ENCODE measurements around the gene EZH1.

EZH1 gene

DNA sequence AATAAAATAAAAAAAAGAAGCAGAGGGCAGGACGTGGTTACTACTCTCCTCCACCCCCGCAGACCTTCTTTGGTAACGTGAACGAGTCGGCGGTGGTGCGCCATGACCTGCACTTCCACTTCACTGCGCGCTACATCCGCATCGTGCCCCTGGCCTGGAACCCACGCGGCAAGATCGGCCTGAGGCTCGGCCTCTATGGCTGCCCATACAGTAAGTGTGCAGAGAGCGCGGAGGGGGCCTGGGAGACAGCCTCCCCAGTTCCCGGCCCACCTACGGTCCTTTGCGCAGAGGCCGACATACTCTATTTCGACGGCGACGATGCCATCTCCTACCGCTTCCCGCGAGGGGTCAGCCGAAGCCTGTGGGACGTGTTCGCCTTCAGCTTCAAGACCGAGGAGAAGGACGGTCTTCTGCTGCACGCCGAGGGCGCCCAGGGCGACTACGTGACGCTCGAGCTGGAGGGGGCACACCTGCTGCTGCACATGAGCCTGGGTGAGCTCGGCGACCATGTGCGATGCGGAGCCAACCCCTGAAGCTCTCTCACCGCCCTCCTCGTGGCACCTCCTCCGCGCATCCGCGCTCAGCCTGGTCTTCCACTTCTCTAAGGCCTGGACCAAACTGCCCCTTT lies 59.8 kb downstream of the EZH1 start:
- no peak for ATAC-seq
- TF ChIP-seq TOX (CRISPR knock-in tag; IDR thresholded peaks at IDR 0.05; ENCODE audit: borderline replicate concordance) (no peak), ARNTL (CRISPR knock-in tag; IDR thresholded peaks at IDR 0.05; ENCODE audit: borderline replicate concordance, low read depth) (no peak), ZFP3 (CRISPR knock-in tag; IDR thresholded peaks at IDR 0.05) (no peak), TCF4 (CRISPR knock-in tag; IDR thresholded peaks at IDR 0.05; ENCODE audit: borderline replicate concordance) (no peak), PPARA (CRISPR knock-in tag; IDR thresholded peaks at IDR 0.05; ENCODE audit: borderline replicate concordance) (no peak), ZFP30 (CRISPR knock-in tag; IDR thresholded peaks at IDR 0.05) (no peak), OSR1 (CRISPR knock-in tag; IDR thresholded peaks at IDR 0.05) (no peak), RARB (CRISPR knock-in tag; IDR thresholded peaks at IDR 0.05) (no peak), ISL1 (CRISPR knock-in tag; IDR thresholded peaks at IDR 0.05) (no peak), ZNF70 (CRISPR knock-in tag; IDR thresholded peaks at IDR 0.05) (no peak)
- TF ChIP-seq, protein P1, sequence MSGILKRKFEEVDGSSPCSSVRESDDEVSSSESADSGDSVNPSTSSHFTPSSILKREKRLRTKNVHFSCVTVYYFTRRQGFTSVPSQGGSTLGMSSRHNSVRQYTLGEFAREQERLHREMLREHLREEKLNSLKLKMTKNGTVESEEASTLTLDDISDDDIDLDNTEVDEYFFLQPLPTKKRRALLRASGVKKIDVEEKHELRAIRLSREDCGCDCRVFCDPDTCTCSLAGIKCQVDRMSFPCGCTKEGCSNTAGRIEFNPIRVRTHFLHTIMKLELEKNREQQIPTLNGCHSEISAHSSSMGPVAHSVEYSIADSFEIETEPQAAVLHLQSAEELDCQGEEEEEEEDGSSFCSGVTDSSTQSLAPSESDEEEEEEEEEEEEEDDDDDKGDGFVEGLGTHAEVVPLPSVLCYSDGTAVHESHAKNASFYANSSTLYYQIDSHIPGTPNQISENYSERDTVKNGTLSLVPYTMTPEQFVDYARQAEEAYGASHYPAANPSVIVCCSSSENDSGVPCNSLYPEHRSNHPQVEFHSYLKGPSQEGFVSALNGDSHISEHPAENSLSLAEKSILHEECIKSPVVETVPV (CRISPR knock-in tag; IDR thresholded peaks at IDR 0.05): no peak
- TF ChIP-seq, protein P2, sequence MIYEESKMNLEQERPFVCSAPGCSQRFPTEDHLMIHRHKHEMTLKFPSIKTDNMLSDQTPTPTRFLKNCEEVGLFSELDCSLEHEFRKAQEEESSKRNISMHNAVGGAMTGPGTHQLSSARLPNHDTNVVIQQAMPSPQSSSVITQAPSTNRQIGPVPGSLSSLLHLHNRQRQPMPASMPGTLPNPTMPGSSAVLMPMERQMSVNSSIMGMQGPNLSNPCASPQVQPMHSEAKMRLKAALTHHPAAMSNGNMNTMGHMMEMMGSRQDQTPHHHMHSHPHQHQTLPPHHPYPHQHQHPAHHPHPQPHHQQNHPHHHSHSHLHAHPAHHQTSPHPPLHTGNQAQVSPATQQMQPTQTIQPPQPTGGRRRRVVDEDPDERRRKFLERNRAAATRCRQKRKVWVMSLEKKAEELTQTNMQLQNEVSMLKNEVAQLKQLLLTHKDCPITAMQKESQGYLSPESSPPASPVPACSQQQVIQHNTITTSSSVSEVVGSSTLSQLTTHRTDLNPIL (CRISPR knock-in tag; IDR thresholded peaks at IDR 0.05; ENCODE audit: low read depth): no peak
- TF ChIP-seq, protein P3, sequence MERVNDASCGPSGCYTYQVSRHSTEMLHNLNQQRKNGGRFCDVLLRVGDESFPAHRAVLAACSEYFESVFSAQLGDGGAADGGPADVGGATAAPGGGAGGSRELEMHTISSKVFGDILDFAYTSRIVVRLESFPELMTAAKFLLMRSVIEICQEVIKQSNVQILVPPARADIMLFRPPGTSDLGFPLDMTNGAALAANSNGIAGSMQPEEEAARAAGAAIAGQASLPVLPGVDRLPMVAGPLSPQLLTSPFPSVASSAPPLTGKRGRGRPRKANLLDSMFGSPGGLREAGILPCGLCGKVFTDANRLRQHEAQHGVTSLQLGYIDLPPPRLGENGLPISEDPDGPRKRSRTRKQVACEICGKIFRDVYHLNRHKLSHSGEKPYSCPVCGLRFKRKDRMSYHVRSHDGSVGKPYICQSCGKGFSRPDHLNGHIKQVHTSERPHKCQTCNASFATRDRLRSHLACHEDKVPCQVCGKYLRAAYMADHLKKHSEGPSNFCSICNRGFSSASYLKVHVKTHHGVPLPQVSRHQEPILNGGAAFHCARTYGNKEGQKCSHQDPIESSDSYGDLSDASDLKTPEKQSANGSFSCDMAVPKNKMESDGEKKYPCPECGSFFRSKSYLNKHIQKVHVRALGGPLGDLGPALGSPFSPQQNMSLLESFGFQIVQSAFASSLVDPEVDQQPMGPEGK (CRISPR knock-in tag; IDR thresholded peaks at IDR 0.05; ENCODE audit: borderline replicate concordance): no peak
- TF ChIP-seq, protein P4, sequence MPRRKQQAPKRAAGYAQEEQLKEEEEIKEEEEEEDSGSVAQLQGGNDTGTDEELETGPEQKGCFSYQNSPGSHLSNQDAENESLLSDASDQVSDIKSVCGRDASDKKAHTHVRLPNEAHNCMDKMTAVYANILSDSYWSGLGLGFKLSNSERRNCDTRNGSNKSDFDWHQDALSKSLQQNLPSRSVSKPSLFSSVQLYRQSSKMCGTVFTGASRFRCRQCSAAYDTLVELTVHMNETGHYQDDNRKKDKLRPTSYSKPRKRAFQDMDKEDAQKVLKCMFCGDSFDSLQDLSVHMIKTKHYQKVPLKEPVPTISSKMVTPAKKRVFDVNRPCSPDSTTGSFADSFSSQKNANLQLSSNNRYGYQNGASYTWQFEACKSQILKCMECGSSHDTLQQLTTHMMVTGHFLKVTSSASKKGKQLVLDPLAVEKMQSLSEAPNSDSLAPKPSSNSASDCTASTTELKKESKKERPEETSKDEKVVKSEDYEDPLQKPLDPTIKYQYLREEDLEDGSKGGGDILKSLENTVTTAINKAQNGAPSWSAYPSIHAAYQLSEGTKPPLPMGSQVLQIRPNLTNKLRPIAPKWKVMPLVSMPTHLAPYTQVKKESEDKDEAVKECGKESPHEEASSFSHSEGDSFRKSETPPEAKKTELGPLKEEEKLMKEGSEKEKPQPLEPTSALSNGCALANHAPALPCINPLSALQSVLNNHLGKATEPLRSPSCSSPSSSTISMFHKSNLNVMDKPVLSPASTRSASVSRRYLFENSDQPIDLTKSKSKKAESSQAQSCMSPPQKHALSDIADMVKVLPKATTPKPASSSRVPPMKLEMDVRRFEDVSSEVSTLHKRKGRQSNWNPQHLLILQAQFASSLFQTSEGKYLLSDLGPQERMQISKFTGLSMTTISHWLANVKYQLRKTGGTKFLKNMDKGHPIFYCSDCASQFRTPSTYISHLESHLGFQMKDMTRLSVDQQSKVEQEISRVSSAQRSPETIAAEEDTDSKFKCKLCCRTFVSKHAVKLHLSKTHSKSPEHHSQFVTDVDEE (CRISPR knock-in tag; IDR thresholded peaks at IDR 0.05): no peak
- TF ChIP-seq, protein P5, sequence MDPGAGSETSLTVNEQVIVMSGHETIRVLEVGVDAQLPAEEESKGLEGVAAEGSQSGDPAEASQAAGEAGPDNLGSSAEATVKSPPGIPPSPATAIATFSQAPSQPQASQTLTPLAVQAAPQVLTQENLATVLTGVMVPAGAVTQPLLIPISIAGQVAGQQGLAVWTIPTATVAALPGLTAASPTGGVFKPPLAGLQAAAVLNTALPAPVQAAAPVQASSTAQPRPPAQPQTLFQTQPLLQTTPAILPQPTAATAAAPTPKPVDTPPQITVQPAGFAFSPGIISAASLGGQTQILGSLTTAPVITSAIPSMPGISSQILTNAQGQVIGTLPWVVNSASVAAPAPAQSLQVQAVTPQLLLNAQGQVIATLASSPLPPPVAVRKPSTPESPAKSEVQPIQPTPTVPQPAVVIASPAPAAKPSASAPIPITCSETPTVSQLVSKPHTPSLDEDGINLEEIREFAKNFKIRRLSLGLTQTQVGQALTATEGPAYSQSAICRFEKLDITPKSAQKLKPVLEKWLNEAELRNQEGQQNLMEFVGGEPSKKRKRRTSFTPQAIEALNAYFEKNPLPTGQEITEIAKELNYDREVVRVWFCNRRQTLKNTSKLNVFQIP (CRISPR knock-in tag; IDR thresholded peaks at IDR 0.05; ENCODE audit: borderline replicate concordance, low read depth): no peak

DNA sequence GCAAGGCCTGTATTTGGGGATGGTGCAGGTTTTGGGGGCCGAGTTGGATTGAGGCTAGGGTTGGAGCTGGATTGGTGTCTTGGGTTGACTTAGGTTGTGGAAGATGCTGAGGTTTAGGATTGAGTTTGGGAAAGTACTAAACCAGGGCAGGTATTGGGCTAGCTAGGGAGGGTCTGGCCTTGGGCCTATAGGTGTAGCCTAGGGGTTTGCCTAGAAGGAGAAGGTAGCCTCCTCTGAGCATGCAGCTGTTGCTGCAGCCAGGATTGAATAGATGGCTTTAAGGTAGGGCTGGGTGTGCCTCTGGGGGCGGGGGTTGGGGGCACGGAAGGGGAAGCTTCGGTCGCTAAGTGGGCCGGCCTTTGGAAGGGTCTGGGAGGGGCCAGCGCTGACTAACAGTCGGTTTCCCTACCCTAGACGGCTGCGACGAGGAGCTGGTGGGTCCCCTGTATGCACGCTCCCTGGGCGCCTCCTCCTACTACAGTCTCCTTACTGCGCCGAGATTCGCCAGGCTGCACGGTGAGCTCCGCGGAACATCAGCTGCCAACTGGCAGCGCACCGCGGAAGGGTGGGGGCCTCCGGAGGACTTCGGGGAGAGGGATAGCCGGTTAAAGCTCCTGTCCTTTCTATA lies 61.3 kb downstream of the EZH1 start:
- TF ChIP-seq, protein P5 (CRISPR knock-in tag; IDR thresholded peaks at IDR 0.05; ENCODE audit: borderline replicate concordance, low read depth): no peak
- ATAC-seq: no peak

DNA sequence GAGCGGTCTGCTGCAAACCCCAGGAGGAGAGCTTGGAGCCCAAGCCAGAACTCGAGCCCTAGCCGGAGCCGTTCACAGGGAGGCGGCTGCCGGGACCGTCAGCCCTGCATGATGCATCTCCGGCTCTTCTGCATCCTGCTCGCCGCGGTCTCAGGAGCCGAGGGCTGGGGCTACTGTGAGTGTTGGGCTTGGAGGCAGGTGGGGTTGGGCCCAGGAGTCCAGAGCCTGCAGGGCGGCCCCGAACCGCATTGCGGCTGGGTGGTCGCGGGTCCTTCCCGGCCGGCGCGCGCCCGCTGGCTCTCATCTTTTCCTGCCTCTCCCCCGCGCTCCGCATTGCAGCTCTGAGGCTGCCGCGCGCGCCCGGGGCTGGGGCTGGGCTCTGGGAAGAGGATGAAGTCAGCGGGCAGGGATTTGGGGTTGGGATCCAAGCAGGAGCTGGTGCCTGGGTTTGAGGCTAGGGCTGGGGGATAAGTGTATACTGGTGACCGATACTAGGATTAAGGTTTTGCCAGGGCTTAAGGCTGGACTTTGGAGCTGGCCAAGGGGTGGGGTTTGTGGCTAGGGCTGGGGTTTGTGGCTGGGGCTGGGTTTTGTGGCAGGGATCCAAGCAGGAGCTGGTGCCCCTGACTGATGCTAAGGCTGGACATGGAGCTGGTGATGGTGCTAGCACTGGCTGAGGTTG lies 62.0 kb downstream of the EZH1 start:
- peak; percentile 56 for ATAC-seq

More for the DNA sequence above, 62.0 kb downstream of the EZH1 start:
- TF ChIP-seq ZNF70 (CRISPR knock-in tag; IDR thresholded peaks at IDR 0.05) (0 out of 2 replicates have a peak, but pooled peaks have one; percentile 62), ZFP30 (CRISPR knock-in tag; IDR thresholded peaks at IDR 0.05) (no peak)

Data from SK-N-SH treated with all-trans-retinoic acid at 6 μM for 48 hours (cell line).